ENCODE measurements around the gene GDF15.

GRCh38 chr19:18373892-18374629 lies 11.9 kb upstream of the GDF15 start:
- no peak for TF ChIP-seq POLR2AphosphoS5 (IDR thresholded peaks at IDR 0.05; ENCODE audit: borderline replicate concordance, low read depth, low read length)
- no peak for TF ChIP-seq EZH2 (IDR thresholded peaks at IDR 0.05)
